NCI-H446 treated with DMSO at 0.1 percent for 48 hours (cell line): ENCODE results near the gene IGSF9.
"Not testable (repeated sequence)": the region's sequence is repeated elsewhere in the genome, so short reads cannot be mapped to it uniquely, and the experiment has no call there.

Experiments
- DNase-seq: peaks from one replicate; lab custom pipeline; 2025; lab: John Stamatoyannopoulos, UW

The IGSF9 gene

DNA sequence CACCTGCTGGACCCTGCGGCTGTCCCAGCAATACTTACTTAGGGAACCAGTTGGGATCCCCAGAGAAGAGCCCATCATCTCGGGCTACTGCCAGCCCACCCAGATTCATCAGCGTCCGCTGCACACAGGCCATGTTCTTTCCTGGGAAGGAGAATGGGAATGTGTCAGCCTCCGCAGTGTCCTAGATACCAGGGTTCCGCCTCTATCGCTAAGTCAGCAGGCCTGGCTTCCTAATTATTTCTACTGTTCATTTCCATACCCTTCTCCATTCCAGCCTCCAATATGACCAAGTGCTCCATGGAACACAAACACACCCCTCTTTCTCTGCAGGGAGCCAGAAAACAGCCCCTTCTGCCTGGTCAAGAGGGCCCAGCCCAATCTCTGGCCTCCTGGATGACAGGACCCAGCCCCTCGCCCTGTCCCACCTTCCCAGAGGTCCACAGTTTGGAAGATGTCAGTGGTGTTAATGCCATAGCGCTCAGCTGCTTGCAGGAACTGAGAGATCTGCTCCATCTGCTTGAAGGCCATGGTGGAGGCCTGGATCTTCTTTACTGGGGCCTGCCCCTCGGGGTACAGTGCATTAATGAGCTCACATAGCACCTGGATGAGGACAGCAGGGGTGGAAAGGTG is 26.1 kb downstream of the IGSF9 start:
- DNase-seq = no peak

DNA sequence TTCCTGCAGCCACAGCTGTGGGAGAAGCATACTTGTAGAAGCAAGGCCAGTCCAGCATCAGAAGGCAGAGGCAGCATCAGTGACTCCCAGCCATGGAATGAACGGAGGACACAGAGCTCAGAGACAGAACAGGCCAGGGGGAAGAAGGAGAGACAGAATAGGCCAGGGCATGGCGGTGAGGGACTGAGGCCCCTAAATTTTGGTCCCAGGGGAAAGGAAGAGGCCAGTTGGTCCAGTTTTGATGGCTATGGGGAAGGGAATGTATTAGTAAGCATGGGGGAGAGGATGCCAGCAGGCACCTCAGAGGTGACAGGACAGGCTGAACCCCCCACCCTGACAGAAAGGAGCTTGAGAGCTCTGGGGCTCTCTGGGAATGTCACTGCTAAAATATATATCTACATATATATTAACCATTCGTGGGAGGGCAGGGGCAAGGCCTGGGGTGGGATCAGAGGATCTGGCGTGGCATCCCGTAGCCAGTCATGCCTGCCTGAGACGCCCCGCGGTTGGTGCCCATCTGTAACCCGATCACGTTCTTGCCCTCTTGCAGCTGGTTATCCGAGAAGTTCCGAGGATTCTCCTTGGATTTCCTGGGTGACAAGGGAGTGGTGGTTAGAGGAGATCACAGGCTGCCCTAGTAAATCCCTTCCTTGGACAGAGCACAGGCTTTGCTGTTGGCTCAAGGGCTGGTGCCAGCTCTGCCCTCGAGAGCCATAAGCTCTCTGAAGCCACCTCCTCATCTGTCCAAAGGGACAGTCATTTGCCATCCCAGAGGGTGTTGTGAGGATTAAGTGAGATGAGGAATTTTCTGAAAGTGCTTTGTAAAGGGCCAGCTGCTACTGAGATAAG is 26.8 kb downstream of the IGSF9 start:
- DNase-seq = no peak

- DNase-seq = no peak
These were observed 27.7 kb downstream of the IGSF9 start for GRCh38 chr1:159917533-159918351.

DNA sequence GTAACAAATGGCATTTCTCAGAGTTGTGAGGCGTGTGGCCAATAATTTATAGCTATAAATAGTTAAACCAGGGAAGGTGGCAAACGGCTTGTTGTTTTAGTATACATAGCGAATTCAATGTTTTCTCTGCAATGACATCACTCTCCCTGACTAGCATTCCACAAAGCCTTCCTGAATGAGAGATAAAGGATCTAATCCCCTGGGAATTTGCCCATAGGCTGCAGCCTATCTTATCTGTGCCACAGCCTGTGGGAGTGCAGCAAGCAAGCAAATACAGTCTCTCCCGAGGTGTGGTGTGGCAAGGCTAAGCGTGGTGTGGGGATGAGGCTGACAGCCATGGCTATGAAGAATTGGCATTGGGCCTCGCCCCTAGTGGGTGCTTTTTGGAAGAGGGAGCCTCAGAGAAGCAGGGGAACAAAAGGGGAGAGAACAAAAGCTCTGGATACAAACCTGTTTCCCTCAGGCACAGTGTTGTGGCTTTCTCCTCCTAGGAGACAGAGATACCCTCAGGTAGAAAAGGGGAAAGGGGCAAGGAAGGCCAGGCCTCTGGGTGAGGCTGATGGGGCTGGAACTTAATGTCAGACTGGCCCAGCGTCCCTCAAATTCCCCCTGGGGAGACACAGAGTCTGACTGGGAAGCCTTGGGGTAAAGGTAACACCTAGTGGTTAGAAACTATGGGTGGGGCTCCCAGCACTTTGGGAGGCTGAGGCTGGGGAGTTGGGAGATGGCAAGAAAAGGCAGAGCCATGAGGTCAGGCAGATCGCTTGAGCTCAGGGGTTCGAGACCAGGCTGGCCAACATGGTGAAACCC is 29.0 kb downstream of the IGSF9 start:
- DNase-seq = no peak

DNA sequence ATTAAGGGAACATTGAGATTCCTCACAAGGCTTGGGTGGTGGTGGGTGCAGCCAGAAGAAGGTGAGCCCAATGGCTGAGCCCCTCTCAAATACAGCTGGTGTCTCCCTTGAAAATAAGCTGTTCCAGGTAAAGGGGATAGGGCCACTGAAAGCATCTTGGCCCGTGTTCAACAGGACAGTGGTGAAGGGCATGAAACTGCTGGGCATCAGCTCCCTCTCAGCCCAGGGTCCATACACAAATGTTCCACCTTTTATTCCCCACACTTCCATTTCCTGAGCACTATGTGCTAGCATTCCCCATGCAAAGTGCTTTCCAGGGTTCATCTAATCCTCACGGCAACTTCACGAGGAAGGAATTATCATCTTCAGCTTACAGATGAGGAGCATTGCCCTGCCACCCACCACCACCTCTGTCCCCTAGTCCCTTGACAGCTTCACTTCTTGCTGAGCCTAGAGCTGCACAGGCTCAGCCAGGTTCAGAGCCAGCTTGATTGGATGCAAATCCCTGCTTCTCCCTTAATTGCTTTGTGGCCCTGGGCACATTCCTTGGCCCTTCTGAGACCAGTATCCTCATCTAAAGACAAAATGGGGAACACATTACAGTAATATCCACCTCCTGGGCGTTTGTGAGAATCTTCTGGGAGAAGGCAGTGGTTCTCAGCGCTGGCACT is 29.7 kb downstream of the IGSF9 start:
- no peak for DNase-seq

GRCh38 chr1:159914252-159915018 is 31.0 kb downstream of the IGSF9 start:
- no peak for DNase-seq

- DNase-seq = no peak
These were observed 31.8 kb downstream of the IGSF9 start for GRCh38 chr1:159913451-159914192.

GRCh38 chr1:159911326-159912070 is 33.9 kb downstream of the IGSF9 start:
- no peak for DNase-seq

DNA sequence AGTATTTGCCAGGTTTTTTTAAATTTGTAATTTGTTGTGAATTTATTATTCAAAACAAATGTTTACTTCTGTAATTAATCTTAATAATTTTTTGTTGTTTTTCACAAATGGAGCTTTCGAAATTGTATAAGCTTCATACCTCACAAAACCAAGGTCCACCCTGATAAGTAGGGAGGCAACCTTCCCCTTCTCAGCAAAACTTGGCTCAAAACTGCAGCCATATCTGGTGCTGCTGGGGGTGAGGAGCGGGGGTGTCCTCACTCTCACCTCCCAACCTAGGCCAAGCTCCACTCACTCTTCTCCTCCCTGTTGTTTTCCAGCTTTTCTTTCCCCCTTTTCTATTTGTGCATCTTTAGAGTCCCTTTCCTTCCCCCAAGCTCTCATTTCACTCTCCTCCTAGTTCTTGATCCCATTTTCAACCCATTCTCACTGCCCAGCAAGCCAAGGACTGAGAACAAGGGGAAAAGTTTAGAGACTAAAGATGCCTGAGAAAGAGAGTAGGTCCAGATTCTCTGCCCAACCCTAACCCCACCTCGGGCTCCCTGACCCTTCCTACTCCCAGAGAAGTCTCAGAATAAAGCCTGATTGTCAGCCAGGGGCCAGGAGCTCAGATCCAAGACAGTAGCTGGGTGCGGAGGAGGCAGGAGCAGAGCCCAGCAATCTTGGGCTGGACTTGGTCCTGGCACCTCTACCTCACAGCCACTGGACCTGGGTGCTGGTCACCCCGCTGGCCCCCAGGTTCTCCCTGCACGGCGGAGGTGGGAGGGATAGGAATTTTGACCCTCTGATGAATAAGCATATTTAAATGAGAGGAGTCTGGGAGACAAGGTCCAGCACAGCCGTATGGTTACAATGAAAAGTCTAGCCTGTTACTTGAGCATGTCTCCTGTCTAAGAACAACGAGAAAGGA is 37.1 kb downstream of the IGSF9 start:
- no peak for DNase-seq

- DNase-seq = no peak
These were observed 38.5 kb downstream of the IGSF9 start for GRCh38 chr1:159906960-159907359.

DNA sequence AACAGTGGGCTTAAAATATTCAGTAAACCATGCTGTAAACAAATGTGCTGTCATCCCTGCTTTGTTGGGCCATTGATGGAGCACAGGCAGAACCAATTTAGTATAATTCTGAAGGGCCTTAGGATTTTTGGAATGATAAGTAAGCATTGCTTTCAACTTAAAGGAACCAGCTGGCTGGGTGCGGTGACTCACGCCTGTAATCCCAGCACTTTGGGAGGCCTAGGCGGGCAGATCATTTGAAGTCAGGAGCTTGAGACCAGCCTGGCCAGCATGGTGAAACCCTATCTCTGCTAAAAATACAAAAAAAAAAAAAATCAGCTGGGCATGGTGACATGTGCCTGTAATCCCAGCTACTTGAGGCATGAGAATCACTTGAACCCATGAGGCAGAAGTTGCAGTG is 41.4 kb downstream of the IGSF9 start:
- DNase-seq = not testable (repeated sequence)

DNA sequence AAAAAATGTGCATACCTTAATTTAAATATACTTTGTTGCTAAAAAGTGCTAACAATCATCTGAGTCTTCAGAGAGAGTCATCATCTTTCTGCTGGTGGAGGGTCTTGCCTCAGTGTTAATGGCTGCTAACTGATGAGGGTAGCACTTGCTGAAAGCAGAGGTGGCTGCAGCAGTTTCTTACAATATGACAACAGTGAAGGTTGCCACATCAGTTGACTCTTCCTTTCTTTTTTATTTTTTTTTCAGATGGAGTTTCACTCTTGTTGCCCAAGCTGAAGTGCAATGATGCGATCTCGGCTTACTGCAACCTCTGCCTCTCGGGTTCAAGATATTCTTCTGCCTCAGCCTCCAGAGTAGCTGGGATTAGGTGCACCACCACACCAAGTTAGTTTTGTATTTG is 42.9 kb downstream of the IGSF9 start:
- no peak for DNase-seq

GRCh38 chr1:159900755-159901360 is 44.6 kb downstream of the IGSF9 start:
- DNase-seq = no peak

DNA sequence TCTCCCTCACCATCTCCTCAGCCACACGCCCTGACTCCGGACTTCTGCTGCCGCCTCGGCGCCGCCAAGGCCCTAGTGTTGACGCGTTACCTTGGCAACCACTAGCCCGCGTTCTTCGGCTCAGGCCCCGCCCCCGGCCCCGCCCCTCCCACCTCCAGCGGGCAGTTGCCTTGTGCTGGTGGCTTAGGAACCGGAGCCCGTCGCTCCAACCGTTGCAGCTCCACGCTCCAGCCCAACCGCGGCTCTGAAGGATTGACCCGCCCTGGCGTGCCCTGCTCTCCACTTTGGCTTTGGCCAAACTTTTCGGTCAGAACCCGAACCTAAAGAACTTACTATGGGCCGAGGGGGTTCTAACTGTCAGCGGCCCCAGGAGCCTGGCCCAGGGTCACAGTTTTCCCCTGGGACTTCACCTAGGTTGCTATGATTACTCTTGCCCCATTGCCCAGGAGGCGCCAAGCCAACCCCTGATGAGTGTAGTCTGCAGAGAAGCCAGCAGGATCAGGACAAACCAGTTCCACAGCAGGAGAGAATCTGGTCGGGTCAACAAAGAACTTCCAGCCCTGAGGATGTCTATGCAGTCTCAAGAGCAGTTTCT is 45.2 kb downstream of the IGSF9 start, which contains the start of gene CFAP45:
CFAP45 (minus strand) TSS at position 80 of the 595 bp plus-strand sequence; CDS start at position 13, 67 bp downstream.
- DNase-seq = no peak

DNA sequence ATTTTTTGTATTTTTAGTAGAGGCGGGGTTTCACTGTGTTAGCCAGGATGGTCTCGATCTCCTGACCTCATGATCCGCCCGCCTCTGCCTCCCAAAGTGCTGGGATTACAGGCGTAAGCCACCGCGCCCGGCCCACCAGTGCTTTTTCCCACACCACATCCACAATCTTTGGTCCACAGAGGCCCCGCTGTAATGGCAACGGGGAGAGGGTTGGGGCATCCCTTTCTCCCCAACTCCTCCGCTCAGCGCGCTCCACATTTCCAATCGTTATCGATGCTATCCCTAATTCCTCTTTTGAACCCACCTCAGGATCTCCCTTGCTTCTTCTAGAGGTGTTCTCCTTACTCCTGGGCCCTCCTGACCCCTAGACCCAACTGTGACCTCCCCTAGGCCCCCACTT is 45.8 kb downstream of the IGSF9 start:
- not testable (repeated sequence) for DNase-seq

GRCh38 chr1:159898527-159898926 is 46.9 kb downstream of the IGSF9 start:
- no peak for DNase-seq

DNA sequence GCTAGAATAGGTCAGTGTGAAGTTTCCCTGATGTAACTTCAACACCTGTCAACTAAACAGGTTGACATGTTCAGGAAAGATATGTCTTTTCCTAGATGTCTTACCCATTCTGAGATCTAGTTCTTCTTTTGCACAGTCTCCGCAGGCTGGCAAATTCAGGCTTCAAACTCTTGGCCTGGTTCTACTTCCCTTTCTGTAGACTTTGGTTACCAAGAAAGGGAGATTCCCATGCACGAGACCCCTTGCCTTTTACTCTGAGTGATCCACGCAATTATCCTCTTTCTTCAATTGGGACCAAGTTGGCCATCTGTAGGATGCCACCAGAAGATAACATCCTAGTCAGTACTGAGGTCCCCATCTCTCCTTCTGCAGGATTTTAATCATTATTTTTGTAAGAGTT is 47.5 kb downstream of the IGSF9 start:
- DNase-seq = no peak
